ENCODE measurements around the gene BLM. TPM values are rescaled to one million over a fixed set of nuclear protein-coding genes. Genes with fewer than 3 reads are reported as not detected.

BLM gene
- total RNA-seq, 1 experiment from 2014 or later: 40.0 TPM

- H3K4me1 ChIP-seq (ENCODE audit: insufficient read depth, low read length, poor library complexity, severe bottlenecking): peaks cover 6% of the 10 kb centered on the region
- TF ChIP-seq, protein P1, sequence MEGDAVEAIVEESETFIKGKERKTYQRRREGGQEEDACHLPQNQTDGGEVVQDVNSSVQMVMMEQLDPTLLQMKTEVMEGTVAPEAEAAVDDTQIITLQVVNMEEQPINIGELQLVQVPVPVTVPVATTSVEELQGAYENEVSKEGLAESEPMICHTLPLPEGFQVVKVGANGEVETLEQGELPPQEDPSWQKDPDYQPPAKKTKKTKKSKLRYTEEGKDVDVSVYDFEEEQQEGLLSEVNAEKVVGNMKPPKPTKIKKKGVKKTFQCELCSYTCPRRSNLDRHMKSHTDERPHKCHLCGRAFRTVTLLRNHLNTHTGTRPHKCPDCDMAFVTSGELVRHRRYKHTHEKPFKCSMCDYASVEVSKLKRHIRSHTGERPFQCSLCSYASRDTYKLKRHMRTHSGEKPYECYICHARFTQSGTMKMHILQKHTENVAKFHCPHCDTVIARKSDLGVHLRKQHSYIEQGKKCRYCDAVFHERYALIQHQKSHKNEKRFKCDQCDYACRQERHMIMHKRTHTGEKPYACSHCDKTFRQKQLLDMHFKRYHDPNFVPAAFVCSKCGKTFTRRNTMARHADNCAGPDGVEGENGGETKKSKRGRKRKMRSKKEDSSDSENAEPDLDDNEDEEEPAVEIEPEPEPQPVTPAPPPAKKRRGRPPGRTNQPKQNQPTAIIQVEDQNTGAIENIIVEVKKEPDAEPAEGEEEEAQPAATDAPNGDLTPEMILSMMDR (conservative IDR thresholded peaks at IDR 0.05; ENCODE audit: low read depth, low read length): no peak
- no peak for TF ChIP-seq EZH2 (IDR thresholded peaks at IDR 0.05; ENCODE audit: borderline replicate concordance, low read depth, low read length, poor library complexity, severe bottlenecking)
- H3K9me3 ChIP-seq (ENCODE audit: low read depth, low read length, poor library complexity, severe bottlenecking): no peaks in the 10 kb centered on the region
- CTCF ChIA-PET: interaction anchor here (0.9 kb wide), 1 partner anchor 114 kb away, joined by 3 read pairs; no protein-coding TSS in a partner anchor
- no TSS peak for BruUV-seq (replicated peaks)
- H3K27me3 ChIP-seq (replicated peaks; ENCODE audit: insufficient read depth, low read depth, low read length, poor library complexity): no peaks in the 10 kb centered on the region
- peaks cover 33% of the 10 kb centered on the region for H3K36me3 ChIP-seq (ENCODE audit: insufficient read depth, low read length, poor library complexity, severe bottlenecking)
- H3K4me3 ChIP-seq (ENCODE audit: low read depth, low read length, poor library complexity, severe bottlenecking): no peak overlapping the region
- peak; percentile 14 for DNase-seq (ENCODE audit: low spot score)
- no peak overlapping the region for H3K27ac ChIP-seq (ENCODE audit: low read depth, low read length, poor library complexity, severe bottlenecking)
- POLR2A ChIA-PET (ENCODE audit: low non-redundant PET): interaction anchor here (0.6 kb wide), 1 partner anchor 28 kb away, joined by 9 read pairs; no protein-coding TSS in a partner anchor
- intact Hi-C loops (cut with micrococcal nuclease; ENCODE audit: unreplicated experiment): no loop called here
Measured at GRCh38 chr15:90762109-90762508, 45.0 kb downstream of the BLM start.

GRCh38 chr15:90763366-90764099 is 46.4 kb downstream of the BLM start:
- no peak for TF ChIP-seq EZH2 (IDR thresholded peaks at IDR 0.05; ENCODE audit: borderline replicate concordance, low read depth, low read length, poor library complexity, severe bottlenecking)
- TF ChIP-seq, protein P1 (conservative IDR thresholded peaks at IDR 0.05; ENCODE audit: low read depth, low read length): no peak
- Histone ChIP-seq H3K4me3 (ENCODE audit: low read depth, low read length, poor library complexity, severe bottlenecking) (no peak overlapping the region), H3K36me3 (ENCODE audit: insufficient read depth, low read length, poor library complexity, severe bottlenecking) (peaks cover 33% of the 10 kb centered on the region), H3K4me1 (ENCODE audit: insufficient read depth, low read length, poor library complexity, severe bottlenecking) (peaks cover 4% of the 10 kb centered on the region), H3K9me3 (ENCODE audit: low read depth, low read length, poor library complexity, severe bottlenecking) (no peaks in the 10 kb centered on the region), H3K27me3 (replicated peaks; ENCODE audit: insufficient read depth, low read depth, low read length, poor library complexity) (no peaks in the 10 kb centered on the region), H3K27ac (ENCODE audit: low read depth, low read length, poor library complexity, severe bottlenecking) (no peak overlapping the region)
- no TSS peak for BruUV-seq (replicated peaks)
- ChIA-PET CTCF (no interaction called here), POLR2A (ENCODE audit: low non-redundant PET) (no interaction called here)
- no peak for DNase-seq (ENCODE audit: low spot score)
- intact Hi-C loops (cut with micrococcal nuclease; ENCODE audit: unreplicated experiment): no loop called here

DNA sequence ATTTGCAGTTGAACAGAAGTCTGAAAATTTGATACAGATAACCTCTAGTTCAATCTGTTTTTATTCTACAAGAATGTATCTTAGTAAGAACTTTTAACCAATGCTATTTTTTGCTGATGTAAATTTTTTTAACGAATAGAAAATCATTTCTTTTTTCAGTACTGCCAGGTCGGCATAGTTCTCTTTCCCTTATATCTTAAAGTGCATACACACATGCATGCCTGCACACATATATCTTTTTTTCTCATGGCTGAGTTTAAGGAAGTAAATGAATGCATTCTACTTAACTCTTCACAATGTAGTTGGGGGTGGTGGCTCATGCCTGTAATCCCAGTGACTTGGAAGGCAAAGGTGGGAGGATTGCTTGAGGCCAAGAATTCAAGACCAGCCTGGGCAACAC is 48.4 kb downstream of the BLM start:
- no peak for TF ChIP-seq EZH2 (IDR thresholded peaks at IDR 0.05; ENCODE audit: borderline replicate concordance, low read depth, low read length, poor library complexity, severe bottlenecking)
- TF ChIP-seq, protein P1 (conservative IDR thresholded peaks at IDR 0.05; ENCODE audit: low read depth, low read length): no peak
- no peak overlapping the region for H3K27ac ChIP-seq (ENCODE audit: low read depth, low read length, poor library complexity, severe bottlenecking)
- intact Hi-C loops (cut with micrococcal nuclease; ENCODE audit: unreplicated experiment): no loop called here
- CTCF ChIA-PET: no interaction called here
- POLR2A ChIA-PET (ENCODE audit: low non-redundant PET): no interaction called here
- H3K4me1 ChIP-seq (ENCODE audit: insufficient read depth, low read length, poor library complexity, severe bottlenecking): peaks cover 4% of the 10 kb centered on the region
- no peak for DNase-seq (ENCODE audit: low spot score)
- H3K9me3 ChIP-seq (ENCODE audit: low read depth, low read length, poor library complexity, severe bottlenecking): no peaks in the 10 kb centered on the region
- no peak overlapping the region for H3K4me3 ChIP-seq (ENCODE audit: low read depth, low read length, poor library complexity, severe bottlenecking)
- no TSS peak for BruUV-seq (replicated peaks)
- H3K36me3 ChIP-seq (ENCODE audit: insufficient read depth, low read length, poor library complexity, severe bottlenecking): peaks cover 36% of the 10 kb centered on the region
- no peaks in the 10 kb centered on the region for H3K27me3 ChIP-seq (replicated peaks; ENCODE audit: insufficient read depth, low read depth, low read length, poor library complexity)
